AG04450 (cell line): ENCODE results near the gene ZNF354B. TPM values are rescaled to one million over a fixed set of nuclear protein-coding genes. Genes with fewer than 3 reads are reported as not detected.
"Not testable (repeated sequence)": the region's sequence is repeated elsewhere in the genome, so short reads cannot be mapped to it uniquely, and the experiment has no call there.

Experiments
- CTCF ChIA-PET: fragments of 300-600, 350-600 bp; formaldehyde crosslinking; extraction: SDS; loops from one replicate; lab custom pipeline; 2022; ENCODE audit warnings: antibody characterized with exemption, inconsistent platforms; lab: Charles Lee
- POLR2A ChIA-PET: fragments of 350-600 bp; formaldehyde crosslinking; extraction: SDS; loops from one replicate; lab custom pipeline; 2021; ENCODE audit warnings: antibody characterized with exemption, inconsistent platforms; lab: Yijun Ruan, JAX
- DNase-seq: peaks from one replicate; pipeline ENCODE4 v3.0.0-alpha.2; 2011; ENCODE audit warnings: low read depth, low spot score
- H3K27ac ChIP-seq: one replicate; pipeline ENCODE4 v1.5.1; 2012; ENCODE audit warnings: low read depth, low read length, control low read depth
- H3K27me3 ChIP-seq: one replicate; pipeline ENCODE4 v1.6.0; 2012; ENCODE audit warnings: low read length; ENCODE audit not compliant: control insufficient read depth, insufficient read depth
- H3K4me3 ChIP-seq: 2 replicates; pipeline ENCODE4 v1.5.1; 2011; ENCODE audit warnings: mild to moderate bottlenecking, low read depth, low read length, control low read depth
- H3K9me3 ChIP-seq: 2 replicates; pipeline ENCODE4 v1.5.1; 2012; ENCODE audit warnings: low read length; ENCODE audit not compliant: control insufficient read depth, insufficient read depth
- polyA plus RNA-seq: library from polyadenylated mRNA; depleted of rRNA; stranded (reverse); fragments of >200 nt; gene quantifications from 2 replicates; pipeline ENCODE4 v1.2.3, GENCODE V29; 2011
- TF ChIP-seq, protein P1 (sequence below): IDR thresholded peaks from 2 replicates; pipeline ENCODE4 v1.5.1; 2011; ENCODE audit warnings: low read depth, low read length, control low read depth, inconsistent platforms

Gene ZNF354B
- polyA plus RNA-seq, 1 experiment = 7.4 TPM

DNA sequence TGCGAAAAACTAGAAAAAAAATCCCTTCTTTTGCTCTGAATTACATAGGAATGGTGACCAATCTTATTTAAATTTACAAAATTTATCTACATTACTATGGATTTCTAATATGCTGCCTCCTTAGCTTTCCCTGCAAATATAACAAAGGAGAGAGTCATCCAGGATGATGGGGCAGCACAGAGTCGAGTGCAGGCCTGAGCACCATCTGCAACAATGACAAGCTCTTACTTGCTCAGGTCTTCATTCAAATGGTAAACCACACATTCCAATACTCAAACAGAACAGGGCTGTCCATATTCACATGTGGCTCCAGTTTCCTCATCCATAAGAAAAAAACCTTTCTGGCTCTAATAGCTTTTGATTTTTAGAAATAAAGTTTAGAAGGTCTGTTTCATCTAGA lies 33.5 kb upstream of the ZNF354B start:
- Histone ChIP-seq H3K27me3 (no peaks in the 10 kb centered on the region), H3K27ac (no peak overlapping the region), H3K4me3 (no peak overlapping the region), H3K9me3 (peaks cover 29% of the 10 kb centered on the region)
- no peak for DNase-seq
- ChIA-PET POLR2A (no interaction called here), CTCF (no interaction called here)
- TF ChIP-seq, protein P1, sequence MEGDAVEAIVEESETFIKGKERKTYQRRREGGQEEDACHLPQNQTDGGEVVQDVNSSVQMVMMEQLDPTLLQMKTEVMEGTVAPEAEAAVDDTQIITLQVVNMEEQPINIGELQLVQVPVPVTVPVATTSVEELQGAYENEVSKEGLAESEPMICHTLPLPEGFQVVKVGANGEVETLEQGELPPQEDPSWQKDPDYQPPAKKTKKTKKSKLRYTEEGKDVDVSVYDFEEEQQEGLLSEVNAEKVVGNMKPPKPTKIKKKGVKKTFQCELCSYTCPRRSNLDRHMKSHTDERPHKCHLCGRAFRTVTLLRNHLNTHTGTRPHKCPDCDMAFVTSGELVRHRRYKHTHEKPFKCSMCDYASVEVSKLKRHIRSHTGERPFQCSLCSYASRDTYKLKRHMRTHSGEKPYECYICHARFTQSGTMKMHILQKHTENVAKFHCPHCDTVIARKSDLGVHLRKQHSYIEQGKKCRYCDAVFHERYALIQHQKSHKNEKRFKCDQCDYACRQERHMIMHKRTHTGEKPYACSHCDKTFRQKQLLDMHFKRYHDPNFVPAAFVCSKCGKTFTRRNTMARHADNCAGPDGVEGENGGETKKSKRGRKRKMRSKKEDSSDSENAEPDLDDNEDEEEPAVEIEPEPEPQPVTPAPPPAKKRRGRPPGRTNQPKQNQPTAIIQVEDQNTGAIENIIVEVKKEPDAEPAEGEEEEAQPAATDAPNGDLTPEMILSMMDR = no peak

DNA sequence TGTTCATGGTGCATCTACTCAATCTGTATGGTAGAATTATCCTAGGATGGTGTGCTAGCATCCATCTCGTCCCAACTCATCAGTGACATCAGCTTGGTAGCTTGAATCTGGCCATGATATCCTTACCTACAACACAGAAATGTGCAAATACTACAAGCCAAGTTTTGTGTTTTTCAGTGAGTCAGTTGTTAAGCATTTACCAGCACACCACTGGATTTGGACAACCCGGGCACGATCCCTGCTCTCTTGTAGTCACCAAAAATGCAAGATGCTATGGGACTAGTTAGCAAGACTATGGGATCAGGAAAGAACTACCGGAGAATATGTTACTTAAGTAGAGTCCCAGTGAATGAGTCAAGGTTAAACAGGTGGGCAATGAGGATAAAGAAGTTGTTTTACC lies 32.1 kb upstream of the ZNF354B start:
- CTCF ChIA-PET = no interaction called here
- Histone ChIP-seq H3K27me3 (no peaks in the 10 kb centered on the region), H3K27ac (no peak overlapping the region), H3K9me3 (peaks cover 41% of the 10 kb centered on the region), H3K4me3 (no peak overlapping the region)
- TF ChIP-seq, protein P1 = no peak
- POLR2A ChIA-PET = no interaction called here
- no peak for DNase-seq

DNA sequence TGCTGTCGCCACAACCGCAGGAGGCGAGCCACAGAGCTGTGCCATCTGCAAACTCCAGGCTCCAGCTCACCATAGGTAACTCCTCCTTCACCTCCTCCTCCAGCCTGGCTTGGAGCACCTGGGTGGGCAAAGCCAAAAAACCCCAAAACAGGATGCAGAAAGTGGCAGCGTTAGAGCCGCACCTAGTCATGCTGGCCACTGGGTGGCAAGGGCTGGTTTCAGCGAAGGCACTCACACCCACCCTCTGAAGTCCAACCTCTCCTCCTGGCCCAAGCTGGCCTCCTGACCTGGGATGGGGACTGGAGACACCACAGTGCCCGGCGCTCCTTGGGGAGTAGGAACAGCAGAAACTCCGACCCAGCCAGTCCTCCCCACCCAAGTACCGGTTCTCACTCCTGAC lies 28.7 kb upstream of the ZNF354B start:
- POLR2A ChIA-PET = no interaction called here
- no peak for DNase-seq
- H3K9me3 ChIP-seq = peaks cover 34% of the 10 kb centered on the region
- TF ChIP-seq, protein P1 = no peak
- CTCF ChIA-PET = no interaction called here
- H3K27me3 ChIP-seq = no peaks in the 10 kb centered on the region
- no peak overlapping the region for H3K27ac ChIP-seq
- no peak overlapping the region for H3K4me3 ChIP-seq

DNA sequence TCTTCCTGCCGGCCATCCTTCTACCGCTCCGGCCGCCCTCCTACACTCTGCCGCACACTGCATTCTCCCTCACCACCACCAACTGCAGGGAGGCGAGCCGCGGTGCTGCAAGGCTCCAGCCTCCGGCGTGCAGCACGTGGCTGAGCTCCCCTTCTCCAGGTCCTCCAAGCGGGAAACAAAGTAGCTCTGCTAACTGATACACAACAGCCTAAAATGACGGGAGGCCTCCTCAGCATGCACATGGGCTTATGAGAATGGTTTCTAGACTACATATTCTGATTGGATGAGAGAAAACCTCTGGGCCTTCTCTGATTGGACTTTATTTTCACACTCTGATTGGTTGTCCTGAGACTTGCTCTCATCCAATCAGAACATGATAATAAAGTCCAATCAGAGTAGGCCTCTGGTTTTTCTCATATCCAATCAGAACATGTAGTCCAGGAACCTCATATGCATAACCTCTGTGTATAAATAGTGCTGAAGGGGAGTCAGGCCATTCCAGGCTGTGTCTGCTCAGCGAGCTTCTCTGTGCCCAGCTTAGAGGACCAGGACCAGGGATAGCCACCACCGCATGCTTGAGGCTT lies 27.0 kb upstream of the ZNF354B start:
- ChIA-PET CTCF (no interaction called here), POLR2A (no interaction called here)
- Histone ChIP-seq H3K27me3 (no peaks in the 10 kb centered on the region), H3K9me3 (peaks cover 37% of the 10 kb centered on the region), H3K4me3 (no peak overlapping the region), H3K27ac (no peak overlapping the region)
- DNase-seq = no peak
- TF ChIP-seq, protein P1 = no peak

DNA sequence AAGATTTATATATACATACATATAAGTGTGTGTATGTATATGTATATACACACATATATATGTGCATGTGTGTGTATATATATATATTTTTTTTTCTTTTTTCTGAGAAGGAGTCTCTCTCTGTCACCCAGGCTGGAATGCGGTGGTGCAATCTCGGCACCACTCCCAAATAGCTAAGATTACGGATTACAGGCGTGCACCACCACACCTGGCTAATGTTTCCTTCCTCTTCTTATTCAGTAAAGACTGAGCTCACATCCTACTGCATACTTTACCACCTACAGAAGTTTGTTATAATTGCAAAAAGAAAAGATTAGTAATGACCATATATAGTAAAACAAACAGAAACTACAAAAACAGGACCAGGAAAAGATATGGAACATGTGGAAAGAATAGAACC lies 23.1 kb upstream of the ZNF354B start:
- ChIA-PET CTCF (no interaction called here), POLR2A (no interaction called here)
- no peak overlapping the region for H3K27ac ChIP-seq
- peaks cover 46% of the 10 kb centered on the region for H3K9me3 ChIP-seq
- TF ChIP-seq, protein P1 = no peak
- no peak overlapping the region for H3K4me3 ChIP-seq
- no peak for DNase-seq
- H3K27me3 ChIP-seq = no peaks in the 10 kb centered on the region

DNA sequence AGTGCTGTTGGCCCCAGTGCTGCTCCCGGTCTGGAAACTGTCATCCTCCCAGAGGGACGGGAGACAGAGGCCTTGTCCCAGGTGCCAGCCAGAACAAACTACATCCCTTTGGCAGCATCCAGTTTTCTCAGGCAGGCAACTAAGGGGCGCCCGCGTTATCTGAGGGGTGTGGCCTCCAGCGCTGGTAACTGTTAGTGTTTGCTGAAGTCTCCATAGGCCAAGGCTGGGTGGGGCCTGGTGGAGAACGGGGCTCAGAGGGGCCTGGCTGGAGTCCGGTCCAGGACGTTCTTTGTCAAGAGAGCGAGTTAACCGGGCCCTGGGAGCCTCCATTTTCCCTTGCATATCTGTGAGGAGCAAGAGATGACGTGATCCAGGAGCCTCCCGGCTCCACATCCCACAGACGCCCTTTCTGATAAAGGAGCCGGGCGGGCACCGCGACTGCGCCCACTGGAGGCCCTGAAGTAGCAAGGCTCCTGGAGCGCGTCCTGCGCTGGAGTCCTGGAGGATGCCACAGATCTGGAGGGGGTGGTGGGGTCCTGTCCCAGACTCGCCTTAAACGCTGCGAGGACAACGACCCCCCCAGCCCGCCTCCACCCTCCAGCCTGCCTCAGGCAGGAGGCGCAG lies 20.9 kb upstream of the ZNF354B start:
- CTCF ChIA-PET, H3K27me3 ChIP-seq, H3K4me3 ChIP-seq, DNase-seq, POLR2A ChIA-PET, H3K27ac ChIP-seq: not testable (repeated sequence)
- peaks cover 36% of the 10 kb centered on the region for H3K9me3 ChIP-seq
